Activated T-cell treated with anti-CD3 and anti-CD28 coated beads, Interleukin-2, amount 50 U/mL, for 72 hours (primary cell): Measurements from ENCODE around the gene CUTC. TPM values are rescaled to one million over a fixed set of nuclear protein-coding genes. Genes with fewer than 3 reads are reported as not detected.
A peak's percentile ranks its signal among the peaks of the same experiment; 100 is the strongest.

Experiments
- ATAC-seq, 2 donors: fragments of 150-1000 bp; cut with Tn5 transposase; replicated peaks in 1 of 2; 2 replicates each; pipeline ENCODE4 v1.10.0; 2021; ENCODE audit warnings: moderate library complexity in 2 of 2, mild to moderate bottlenecking in 1 of 2
- DNase-seq, 2 donors: peaks; one replicate each; pipeline ENCODE4 v3.0.0; 2021 to 2022; ENCODE audit warnings: mixed read lengths in 1 of 2
- H3K27ac Mint-ChIP-seq: one replicate; pipeline ENCODE4 v1.8.0; 2022; ENCODE audit warnings: mild to moderate bottlenecking, moderate library complexity, mixed read lengths
- H3K27me3 Mint-ChIP-seq: one replicate; pipeline ENCODE4 v1.8.0; 2022; ENCODE audit warnings: low read depth, mixed read lengths
- H3K36me3 Mint-ChIP-seq, 2 donors: one replicate each; pipeline ENCODE4 v1.8.0; 2022; ENCODE audit warnings: mixed read lengths in 2 of 2, mild to moderate bottlenecking in 1 of 2; ENCODE audit not compliant: insufficient read depth in 2 of 2
- H3K4me1 Mint-ChIP-seq: one replicate; pipeline ENCODE4 v1.8.0; 2022; ENCODE audit warnings: low read depth, mixed read lengths
- H3K4me3 Mint-ChIP-seq, 2 donors: one replicate each; pipeline ENCODE4 v1.8.0; 2022; ENCODE audit warnings: mild to moderate bottlenecking in 2 of 2, mixed read lengths in 2 of 2, moderate library complexity in 2 of 2
- H3K9me3 Mint-ChIP-seq, 2 donors: one replicate each; pipeline ENCODE4 v1.8.0; 2022; ENCODE audit warnings: mixed read lengths in 2 of 2
- total RNA-seq, 2 donors: library from RNA; stranded (reverse); gene quantifications; one replicate each; pipeline ENCODE4 v1.2.3, GENCODE V29; 2022

CUTC gene
- total RNA-seq, 2 donors from 2014 or later = 23.8 to 29.4 TPM

DNA sequence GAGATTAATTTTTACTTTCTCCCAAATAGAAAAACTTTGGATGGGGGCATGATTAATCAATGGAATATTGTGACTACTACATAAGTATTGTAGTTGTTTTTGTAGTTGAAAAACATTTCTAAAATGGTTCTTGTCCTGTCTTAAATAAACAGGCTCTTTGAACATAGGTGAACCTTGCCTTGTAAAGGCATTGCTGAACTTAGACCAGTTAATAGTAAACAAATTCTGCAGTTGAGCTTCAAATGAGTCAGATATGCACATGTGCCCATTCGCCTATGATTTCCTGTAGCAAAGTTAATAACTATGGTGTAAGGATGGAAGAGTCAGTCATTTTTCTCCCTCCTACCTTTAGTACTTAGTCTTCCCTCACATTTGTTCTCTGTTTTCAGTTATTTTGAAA lies 22.6 kb downstream of the CUTC start:
- H3K4me1 Mint-ChIP-seq = no peaks in the 10 kb centered on the region
- no peak for ATAC-seq
- H3K9me3 Mint-ChIP-seq = no peaks in the 10 kb centered on the region
- DNase-seq = no peak
- no peaks in the 10 kb centered on the region for H3K27me3 Mint-ChIP-seq
- no peak overlapping the region for H3K4me3 Mint-ChIP-seq
- peaks cover 8 to 38% of the 10 kb centered on the region in 2 donors for H3K36me3 Mint-ChIP-seq
- no peak overlapping the region for H3K27ac Mint-ChIP-seq

DNA sequence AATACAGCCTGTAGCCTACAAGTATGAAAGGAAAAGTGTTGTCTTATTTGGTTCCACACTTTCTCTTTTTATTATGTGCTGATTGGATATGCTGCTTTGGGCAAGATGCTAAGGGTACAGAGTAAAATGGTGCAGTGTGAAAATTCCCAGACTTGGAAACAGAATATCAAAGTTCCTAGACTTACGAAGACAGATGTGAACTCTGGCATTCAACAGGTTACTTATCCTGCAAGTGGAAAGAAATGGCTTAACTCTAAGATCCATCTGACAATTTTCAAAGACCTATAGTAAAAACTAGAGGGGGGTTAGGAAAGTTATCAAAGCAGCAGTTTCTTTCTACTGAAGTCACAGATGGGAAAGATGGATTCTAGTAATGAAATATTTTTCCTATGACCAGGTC lies 24.1 kb downstream of the CUTC start:
- H3K4me3 Mint-ChIP-seq = no peak overlapping the region
- H3K36me3 Mint-ChIP-seq = peaks cover 11 to 36% of the 10 kb centered on the region in 2 donors
- no peaks in the 10 kb centered on the region for H3K4me1 Mint-ChIP-seq

DNA sequence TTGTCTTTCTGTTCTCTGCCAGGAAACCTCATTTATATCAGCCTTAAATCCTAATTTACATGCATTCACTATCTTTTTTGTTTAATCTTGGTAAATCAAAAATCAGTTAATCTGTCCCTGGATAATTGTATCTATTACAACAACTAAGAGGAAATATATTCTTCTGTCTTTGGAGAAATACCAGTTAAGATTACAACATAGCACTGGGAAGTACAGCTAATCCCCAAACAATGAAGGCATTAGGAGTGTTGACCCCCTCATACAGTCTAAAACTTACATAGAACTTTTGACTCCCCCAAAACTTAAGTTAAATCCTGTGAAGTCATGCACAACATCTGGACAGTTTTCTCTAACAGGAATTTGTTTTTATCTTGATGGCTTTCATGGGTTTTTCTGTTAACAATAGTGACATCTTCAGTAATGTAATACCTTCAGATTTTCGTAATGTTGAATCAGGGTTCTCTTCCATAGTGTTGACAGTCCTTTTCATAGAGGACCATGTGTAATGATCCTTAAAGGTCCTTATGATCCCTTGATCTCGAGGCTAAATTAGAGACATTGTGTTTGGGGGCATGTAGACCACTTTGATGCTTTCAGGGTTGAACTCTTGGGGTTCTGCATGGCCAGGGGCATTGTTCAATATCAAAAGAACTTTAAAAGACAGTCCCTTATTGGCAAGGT lies 26.3 kb downstream of the CUTC start:
- Mint-ChIP-seq H3K4me1 (no peaks in the 10 kb centered on the region), H3K36me3 (peaks cover 14 to 45% of the 10 kb centered on the region in 2 donors), H3K4me3 (no peak overlapping the region), H3K27me3 (no peaks in the 10 kb centered on the region), H3K27ac (peak overlapping the region; percentile 34), H3K9me3 (peaks cover 0 to 5% of the 10 kb centered on the region in 2 donors)
- no peak for ATAC-seq
- no peak for DNase-seq

More for the DNA sequence above, 24.1 kb downstream of the CUTC start:
- H3K9me3 Mint-ChIP-seq = no peaks in the 10 kb centered on the region
- no peak for ATAC-seq
- H3K27ac Mint-ChIP-seq = no peak overlapping the region
- DNase-seq = no peak
- H3K27me3 Mint-ChIP-seq = no peaks in the 10 kb centered on the region

DNA sequence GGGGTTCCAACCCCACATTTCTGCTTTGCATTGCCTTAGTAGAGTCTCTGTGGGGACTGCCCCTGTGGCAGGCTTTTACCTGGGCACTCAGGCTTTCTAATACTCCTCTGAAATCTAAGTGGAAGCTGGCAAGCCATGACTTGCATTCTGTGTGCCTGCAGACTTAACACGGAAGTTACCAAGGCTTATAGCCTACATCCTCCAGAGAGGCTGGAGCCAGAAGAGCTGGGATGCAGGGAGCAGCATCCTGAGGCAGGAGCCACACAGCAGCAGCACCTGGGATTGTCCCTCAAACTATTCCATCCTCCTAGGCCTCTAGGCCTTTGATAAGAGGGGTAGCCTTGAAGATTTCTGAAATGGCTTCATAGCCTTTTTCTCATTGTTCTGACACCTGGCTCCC lies 28.3 kb downstream of the CUTC start:
- no peak for DNase-seq
- Mint-ChIP-seq H3K27me3 (no peaks in the 10 kb centered on the region), H3K4me1 (no peaks in the 10 kb centered on the region), H3K36me3 (peaks cover 14 to 51% of the 10 kb centered on the region in 2 donors), H3K4me3 (no peak overlapping the region), H3K9me3 (peaks cover 0 to 5% of the 10 kb centered on the region in 2 donors), H3K27ac (no peak overlapping the region)
- ATAC-seq = no peak

DNA sequence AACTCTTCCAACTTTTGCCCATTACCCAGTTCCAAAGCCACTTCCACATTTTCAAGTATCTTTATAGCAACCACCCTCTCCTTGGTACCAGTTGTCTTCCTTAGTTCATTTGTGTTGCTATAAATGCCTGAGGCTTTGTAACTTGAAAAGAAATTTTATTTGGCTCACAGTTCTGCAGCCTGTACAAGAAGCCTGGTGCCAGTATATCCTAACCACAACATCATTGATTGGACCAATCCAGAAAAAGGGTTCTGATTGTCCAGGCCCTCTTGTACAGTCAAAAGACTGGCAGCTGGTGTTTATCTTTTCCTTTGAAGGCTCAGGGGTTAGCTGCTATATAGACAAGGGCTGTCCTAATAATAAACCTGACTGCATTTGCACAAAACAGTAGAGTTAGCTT lies 29.3 kb downstream of the CUTC start:
- no peak for ATAC-seq
- Mint-ChIP-seq H3K4me1 (no peaks in the 10 kb centered on the region), H3K4me3 (no peak overlapping the region), H3K9me3 (peaks cover 0 to 5% of the 10 kb centered on the region in 2 donors), H3K36me3 (peaks cover 14 to 46% of the 10 kb centered on the region in 2 donors), H3K27ac (no peak overlapping the region), H3K27me3 (no peaks in the 10 kb centered on the region)
- DNase-seq = no peak

DNA sequence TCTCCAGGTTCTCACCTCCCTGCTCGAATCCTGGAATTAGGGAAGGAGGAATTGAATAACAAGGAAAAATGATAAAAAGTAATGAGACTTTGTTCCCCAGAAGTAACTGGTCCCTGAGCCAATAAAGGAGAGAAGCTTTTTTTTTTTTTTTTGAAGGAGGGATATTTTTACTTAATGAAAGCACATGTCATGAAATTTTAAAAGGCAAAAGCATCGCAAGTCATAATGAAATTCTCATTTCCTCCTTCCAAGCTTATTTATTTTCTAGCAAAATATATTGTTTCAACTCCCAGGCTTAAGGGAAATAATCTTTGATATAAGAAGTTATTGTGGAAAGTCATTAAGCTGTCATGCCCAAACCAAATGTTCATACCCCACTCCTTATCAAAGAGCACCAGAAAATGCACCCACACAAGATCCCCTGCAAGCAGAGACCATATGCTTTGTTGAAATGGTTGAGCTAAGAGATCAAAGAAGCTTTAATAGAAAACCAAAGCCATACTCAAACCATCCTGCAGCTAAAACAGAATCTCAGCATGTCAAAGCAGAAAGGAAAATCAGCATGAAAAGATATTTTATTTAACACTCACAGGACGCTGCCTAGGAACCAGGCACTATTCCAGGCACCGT lies 33.8 kb downstream of the CUTC start:
- peaks cover 5 to 21% of the 10 kb centered on the region in 2 donors for H3K36me3 Mint-ChIP-seq
- H3K27ac Mint-ChIP-seq = peak overlapping the region; percentile 38
- H3K4me1 Mint-ChIP-seq = no peaks in the 10 kb centered on the region
- H3K4me3 Mint-ChIP-seq = no peak overlapping the region
- ATAC-seq = no peak
- peaks cover 0 to 5% of the 10 kb centered on the region in 2 donors for H3K9me3 Mint-ChIP-seq
- no peak for DNase-seq
- H3K27me3 Mint-ChIP-seq = no peaks in the 10 kb centered on the region

DNA sequence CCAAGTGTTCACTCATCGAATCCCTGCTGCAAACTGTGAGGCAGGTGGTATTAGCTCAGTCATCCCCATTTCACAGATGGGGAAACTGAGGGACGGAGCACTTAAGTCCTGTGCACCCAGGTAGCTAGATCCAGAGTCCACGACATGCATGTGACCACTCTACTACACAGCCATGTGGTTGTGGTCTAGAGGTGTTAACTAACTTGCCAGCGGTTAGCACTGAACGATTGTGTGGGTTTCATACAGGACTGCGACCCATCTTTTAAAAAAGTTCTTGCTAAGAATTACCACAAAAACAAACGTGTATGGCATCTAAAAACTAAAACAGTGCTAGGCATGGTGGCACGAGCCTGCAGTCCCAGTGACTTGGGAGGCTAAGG lies 34.3 kb downstream of the CUTC start:
- ATAC-seq = peak; percentile 37 to 71
- Mint-ChIP-seq H3K36me3 (peaks cover 2 to 17% of the 10 kb centered on the region in 2 donors), H3K27me3 (no peaks in the 10 kb centered on the region), H3K27ac (no peak overlapping the region), H3K4me3 (no peak overlapping the region), H3K9me3 (peaks cover 0 to 5% of the 10 kb centered on the region in 2 donors), H3K4me1 (no peaks in the 10 kb centered on the region)
- peak in 1 of 2 donors; percentile 6 for DNase-seq

DNA sequence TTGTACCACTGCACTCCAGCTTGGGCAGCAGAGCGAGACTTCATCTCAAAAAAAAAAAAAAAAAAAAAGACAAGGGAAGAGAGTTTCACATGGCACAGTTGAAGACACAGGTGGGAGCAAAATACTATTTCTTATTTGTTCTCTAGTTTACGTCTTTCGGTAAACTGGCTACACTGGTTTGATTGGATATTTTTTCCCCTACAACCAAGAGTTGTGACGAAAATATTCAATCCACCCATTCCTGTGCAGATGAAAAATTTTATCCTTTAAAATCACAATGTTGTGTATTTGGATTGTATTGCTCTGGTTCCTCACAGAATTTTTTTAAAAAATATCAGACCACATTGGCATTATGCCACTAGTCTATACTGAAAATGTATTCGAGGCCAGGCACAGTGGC lies 35.9 kb downstream of the CUTC start:
- H3K27me3 Mint-ChIP-seq = no peaks in the 10 kb centered on the region
- ATAC-seq (no peak), DNase-seq (no peak)
- H3K27ac Mint-ChIP-seq = no peak overlapping the region
- H3K4me3 Mint-ChIP-seq = no peak overlapping the region
- no peaks in the 10 kb centered on the region for H3K4me1 Mint-ChIP-seq
- H3K36me3 Mint-ChIP-seq = peaks cover 0 to 6% of the 10 kb centered on the region in 2 donors
- no peaks in the 10 kb centered on the region for H3K9me3 Mint-ChIP-seq

DNA sequence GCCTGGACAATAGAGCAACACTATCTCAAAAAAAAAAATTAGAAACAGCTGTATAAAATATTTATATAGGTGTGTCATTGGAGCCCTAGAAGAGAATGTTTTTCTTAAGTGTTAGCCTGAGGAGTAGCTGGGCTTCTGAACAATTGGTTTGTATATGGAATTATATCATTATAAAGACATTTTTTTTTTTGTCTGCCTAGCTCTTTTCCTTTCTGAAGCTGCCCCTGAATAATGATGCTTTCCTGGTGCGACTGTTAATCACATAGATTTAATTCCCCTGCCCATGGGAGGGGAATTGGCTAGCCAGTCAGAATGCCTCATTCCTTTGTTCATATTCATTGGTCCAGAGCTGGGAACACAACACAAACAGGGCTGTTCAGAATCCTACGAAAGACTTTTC lies 36.5 kb downstream of the CUTC start:
- Mint-ChIP-seq H3K27me3 (no peaks in the 10 kb centered on the region), H3K4me3 (no peak overlapping the region), H3K36me3 (peaks cover 0 to 4% of the 10 kb centered on the region in 2 donors), H3K9me3 (no peaks in the 10 kb centered on the region), H3K27ac (no peak overlapping the region), H3K4me1 (no peaks in the 10 kb centered on the region)
- DNase-seq (no peak), ATAC-seq (no peak)

DNA sequence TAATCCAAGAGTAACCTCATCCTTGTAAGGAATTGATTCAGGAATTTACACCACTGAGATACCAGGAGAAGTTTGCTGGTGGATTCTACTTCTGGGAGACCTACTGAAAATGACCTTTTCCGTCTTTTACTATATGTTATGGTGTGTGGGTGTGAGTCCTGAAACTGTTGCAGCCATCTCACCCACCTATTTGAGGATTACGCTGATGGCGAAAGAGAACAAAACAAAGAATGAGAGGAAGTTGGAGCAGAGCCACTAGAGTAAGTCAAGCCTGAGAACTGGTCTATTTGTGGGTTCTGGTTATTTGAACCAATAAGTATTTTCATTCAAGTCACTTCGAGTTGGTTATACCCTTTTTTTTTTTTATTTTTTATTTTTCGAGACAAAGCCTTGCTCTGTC lies 37.7 kb downstream of the CUTC start:
- Mint-ChIP-seq H3K4me1 (no peaks in the 10 kb centered on the region), H3K27ac (no peak overlapping the region), H3K36me3 (no peaks in the 10 kb centered on the region), H3K27me3 (no peaks in the 10 kb centered on the region), H3K9me3 (no peaks in the 10 kb centered on the region), H3K4me3 (no peak overlapping the region)
- ATAC-seq (no peak), DNase-seq (no peak)

DNA sequence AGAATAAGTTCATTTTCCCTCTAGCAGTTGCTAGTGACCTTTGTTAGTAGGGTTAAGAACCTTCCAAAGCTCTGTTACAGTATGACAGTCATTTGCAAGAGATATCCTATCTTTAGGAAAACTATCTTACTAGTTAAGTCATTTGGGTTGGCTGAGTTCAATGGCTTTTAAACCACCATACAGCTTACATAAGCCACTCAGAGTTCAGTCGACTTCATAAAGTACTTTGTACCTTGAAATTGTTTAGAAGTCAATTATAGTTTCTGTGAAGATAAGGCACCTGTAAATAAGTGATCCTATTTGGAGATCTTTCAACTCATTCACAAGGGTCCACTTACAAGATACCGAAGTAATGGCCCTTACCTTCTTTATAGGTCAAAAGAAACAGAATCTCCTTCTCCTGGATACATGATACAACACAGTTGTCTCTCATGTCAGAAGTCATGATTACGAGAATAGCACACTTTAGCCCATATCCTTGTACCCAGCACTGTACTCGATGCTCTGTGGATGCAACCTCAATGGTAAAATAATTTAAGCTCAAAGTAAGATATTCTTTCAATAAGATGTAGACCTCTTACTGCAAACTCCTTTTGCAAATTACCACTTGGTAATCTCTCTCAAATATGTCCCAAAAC lies 38.5 kb downstream of the CUTC start:
- no peaks in the 10 kb centered on the region for H3K36me3 Mint-ChIP-seq
- no peaks in the 10 kb centered on the region for H3K27me3 Mint-ChIP-seq
- H3K4me1 Mint-ChIP-seq = no peaks in the 10 kb centered on the region
- H3K4me3 Mint-ChIP-seq = no peak overlapping the region
- no peak for DNase-seq
- no peaks in the 10 kb centered on the region for H3K9me3 Mint-ChIP-seq
- no peak overlapping the region for H3K27ac Mint-ChIP-seq
- no peak for ATAC-seq

DNA sequence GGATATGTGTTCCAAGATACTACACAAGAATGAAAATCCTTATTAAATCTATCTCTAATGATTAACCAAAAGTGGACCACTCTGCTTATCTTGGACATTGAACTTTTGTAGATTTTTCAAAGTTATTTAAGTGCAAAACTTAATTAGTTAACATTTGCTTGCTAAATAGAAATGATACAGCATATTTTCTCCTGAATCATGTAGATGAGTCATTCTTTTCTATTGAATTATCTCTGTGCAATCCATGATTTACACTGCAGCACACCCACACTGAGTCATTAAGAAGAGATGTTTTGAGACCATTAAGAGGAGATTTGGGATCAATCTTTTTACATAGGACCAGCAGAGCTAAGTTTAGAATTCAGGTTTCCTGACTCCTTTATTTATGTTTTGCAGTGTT lies 43.8 kb downstream of the CUTC start:
- Mint-ChIP-seq H3K27me3 (no peaks in the 10 kb centered on the region), H3K4me3 (no peak overlapping the region), H3K36me3 (no peaks in the 10 kb centered on the region), H3K27ac (no peak overlapping the region), H3K9me3 (no peaks in the 10 kb centered on the region), H3K4me1 (peaks cover 9% of the 10 kb centered on the region)
- ATAC-seq = no peak
- DNase-seq = no peak

DNA sequence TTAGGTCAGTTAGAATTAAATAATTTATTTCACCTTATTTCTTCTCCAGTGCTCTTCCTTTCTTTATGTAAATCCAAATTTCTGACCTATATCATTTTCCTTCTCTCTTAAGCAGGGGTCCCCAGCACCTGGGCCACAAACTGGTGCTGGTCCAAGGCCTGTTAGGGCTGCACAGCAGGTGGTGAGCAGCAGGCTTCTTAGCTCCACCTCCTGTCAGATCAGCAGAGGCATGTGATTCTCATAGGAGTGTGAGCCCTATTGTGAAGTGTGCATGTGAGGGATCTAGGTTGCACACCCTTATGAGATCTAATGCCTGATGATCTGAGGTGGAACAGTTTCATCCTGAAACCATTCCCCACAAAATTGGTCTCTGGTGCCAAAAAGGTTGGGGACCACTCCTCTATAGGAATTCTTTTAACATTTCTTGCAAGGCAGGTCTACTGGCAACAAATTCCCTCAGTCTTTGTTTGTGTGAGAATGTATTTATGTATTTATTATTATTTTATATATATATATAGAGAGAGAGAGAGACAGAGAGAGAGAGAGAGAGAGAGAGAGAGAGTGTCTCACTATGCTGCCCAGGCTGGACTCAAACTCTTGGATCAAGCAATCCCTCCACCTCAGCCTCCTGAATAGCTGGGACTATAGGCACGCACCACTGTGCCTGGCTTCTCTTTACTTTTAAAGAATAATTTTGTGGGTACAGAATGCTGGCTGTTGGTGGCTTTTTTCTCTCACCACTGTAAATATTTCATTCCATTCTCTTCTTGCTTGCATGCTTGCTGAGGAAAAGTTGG lies 46.1 kb downstream of the CUTC start:
- DNase-seq (no peak), ATAC-seq (no peak)
- Mint-ChIP-seq H3K4me3 (no peak overlapping the region), H3K27me3 (no peaks in the 10 kb centered on the region), H3K36me3 (no peaks in the 10 kb centered on the region), H3K27ac (no peak overlapping the region), H3K4me1 (peaks cover 9% of the 10 kb centered on the region), H3K9me3 (no peaks in the 10 kb centered on the region)
